CD4-positive, alpha-beta T cell treated with Interleukin-17A for 1 hour (primary cell): ENCODE results near the gene ADAMTS17.
"Not testable (repeated sequence)": the region's sequence is repeated elsewhere in the genome, so short reads cannot be mapped to it uniquely, and the experiment has no call there.

ENCODE experiments used
- DNase-seq: peaks from one replicate; pipeline ENCODE4 v3.0.0-alpha.2; 2020

ADAMTS17 gene

GRCh38 chr15:100339999-100340398 is 1.8 kb downstream of the ADAMTS17 start:
- no peak for DNase-seq

- not testable (repeated sequence) for DNase-seq
These were observed 2.3 kb downstream of the ADAMTS17 start for GRCh38 chr15:100339451-100339850.

- peak; percentile 78 for DNase-seq
These were observed 2.8 kb downstream of the ADAMTS17 start for GRCh38 chr15:100338971-100339444.

- no peak for DNase-seq
These were observed 3.5 kb downstream of the ADAMTS17 start for GRCh38 chr15:100338247-100338646.

DNA sequence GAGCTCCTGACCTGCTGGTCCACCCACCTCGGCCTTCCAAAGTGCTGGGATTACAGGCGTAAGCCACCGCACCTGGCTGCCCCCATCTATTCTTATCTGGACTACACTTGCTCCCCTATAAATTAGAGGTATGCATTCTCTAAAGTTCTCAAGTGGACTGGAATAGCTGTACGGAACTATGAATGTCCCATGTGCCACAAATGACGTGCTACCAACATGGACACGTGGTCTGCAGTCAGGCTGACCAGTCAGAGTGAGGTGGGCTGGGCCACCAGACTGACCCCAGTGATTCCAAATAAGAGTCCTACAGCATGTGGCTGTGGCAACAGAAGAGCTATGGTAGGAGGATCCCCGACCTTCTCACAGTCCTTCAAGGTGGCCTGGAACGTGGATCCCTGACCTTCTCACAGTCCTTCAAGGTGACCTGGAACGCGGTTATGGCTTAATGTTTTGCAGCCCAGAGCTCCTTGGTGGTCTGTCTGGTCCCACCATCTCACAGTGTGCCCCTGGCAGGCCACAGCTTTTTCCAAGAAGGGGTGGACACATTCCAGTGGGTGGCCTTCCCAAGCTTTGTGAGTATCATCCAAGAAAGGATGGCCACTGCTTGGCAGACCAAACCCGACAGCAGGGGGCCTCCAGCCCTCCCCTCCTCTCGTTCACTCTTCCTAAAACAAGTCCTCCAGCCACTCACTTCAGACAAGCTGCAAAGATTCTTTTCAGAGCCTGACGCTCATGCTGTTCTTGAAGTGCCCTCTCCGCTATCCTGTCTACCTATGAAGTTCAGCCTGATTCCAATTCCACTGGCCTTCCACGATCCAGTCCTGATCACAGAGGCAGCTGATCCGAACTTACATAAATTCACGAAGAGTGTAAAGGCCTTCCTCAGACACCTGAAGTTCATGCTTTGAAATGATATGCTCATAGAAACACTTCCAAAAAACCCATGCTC is 4.4 kb downstream of the ADAMTS17 start:
- no peak for DNase-seq

- DNase-seq, result no peak
These were observed 5.7 kb downstream of the ADAMTS17 start for GRCh38 chr15:100336061-100336460.

- DNase-seq, result no peak
These were observed 6.3 kb downstream of the ADAMTS17 start for GRCh38 chr15:100335335-100335999.

GRCh38 chr15:100334905-100335304 is 6.9 kb downstream of the ADAMTS17 start:
- DNase-seq, result no peak

GRCh38 chr15:100334456-100334855 is 7.3 kb downstream of the ADAMTS17 start:
- no peak for DNase-seq

DNA sequence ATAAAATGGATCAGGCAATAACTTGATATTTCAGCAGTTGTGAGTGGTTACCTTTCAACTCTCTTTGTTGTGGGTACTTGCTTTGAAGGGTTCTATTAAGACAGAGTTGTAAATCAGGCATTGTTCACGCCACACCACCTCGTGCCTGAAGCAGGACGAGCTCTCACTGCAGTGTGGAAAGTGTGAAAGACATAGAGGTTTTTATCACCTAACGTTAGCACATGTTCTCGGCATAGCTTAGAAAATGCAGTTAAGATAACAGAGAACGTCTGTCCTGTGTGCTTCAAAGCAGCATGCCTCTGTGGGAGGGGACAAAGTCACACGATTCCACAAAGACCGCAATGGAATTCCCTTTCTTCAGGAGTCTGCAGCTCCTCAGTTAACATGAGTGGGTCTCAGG is 7.8 kb downstream of the ADAMTS17 start:
- no peak for DNase-seq

- DNase-seq, result no peak
These were observed 8.5 kb downstream of the ADAMTS17 start for GRCh38 chr15:100333236-100333635.

DNA sequence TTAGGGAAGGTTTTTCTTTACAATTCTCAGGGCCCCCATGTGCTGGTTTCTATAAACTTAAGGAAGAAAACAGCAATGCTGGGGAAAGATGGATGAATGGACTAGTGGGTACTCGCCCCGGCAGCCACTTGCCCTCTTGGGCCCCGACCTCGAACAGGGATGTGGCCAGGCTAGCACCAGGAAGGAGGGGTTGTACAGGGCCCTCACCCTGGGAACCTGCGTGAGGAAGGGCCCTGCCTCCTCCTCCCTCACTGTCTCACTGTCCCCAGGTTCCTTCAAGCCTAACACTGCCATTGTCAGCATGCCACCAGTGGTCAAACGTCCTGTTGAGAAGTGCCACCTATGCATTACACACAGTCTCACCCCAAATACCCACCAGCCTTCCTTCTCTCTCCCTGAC is 9.1 kb downstream of the ADAMTS17 start:
- DNase-seq, result no peak

DNA sequence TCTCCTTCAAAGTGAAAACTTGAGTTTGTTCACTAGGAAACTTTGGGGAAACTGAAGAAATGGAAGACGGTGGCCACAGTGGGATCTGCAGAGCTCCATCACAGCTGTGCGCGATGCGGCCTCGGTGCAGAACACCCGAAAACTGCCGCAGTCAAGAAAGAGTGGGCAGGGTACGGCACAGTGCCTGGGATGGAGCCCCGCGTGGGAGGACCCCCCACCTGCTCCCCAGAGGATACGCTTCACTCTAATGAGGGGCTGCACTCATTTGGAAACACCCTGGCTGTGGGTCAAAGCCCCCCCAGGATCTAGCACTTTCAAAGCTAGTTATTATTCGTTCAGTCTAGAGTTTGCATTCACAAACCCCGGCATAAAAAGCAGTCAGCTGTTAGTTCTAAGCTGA is 9.5 kb downstream of the ADAMTS17 start:
- no peak for DNase-seq

DNA sequence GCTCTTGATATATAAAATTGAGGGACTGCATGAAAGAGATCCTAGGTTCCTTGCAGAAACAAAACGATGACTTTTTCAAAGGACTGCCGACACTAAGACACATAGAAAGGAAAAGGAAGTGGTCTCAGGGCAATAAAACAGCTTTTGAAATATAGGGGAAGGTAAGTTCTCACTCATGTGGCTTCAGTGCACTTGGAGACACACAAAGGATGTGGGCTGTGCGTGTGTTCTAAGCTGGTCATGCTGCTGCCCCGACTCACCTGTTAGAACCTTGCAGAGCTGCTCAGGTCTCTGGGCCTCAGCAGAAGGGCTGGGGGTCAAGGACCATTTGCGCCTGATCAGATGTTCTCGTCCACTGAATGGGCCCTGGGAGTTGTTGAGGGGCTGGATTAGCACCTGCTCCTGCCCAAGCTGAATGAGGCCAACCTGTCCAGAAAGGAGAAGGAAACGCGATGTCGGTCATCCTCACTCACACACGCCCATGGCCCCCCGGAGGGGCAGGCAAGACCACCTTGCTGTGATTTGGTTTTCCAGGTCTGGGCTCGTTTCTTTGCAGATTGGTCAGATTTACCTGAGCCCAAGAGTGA is 11.1 kb downstream of the ADAMTS17 start:
- peak; percentile 62 for DNase-seq

- DNase-seq, result no peak
These were observed 11.6 kb downstream of the ADAMTS17 start for GRCh38 chr15:100330221-100330620.

GRCh38 chr15:100328796-100329195 is 13.0 kb downstream of the ADAMTS17 start:
- DNase-seq, result no peak

- DNase-seq, result no peak
These were observed 22.9 kb downstream of the ADAMTS17 start for GRCh38 chr15:100318880-100319279.

DNA sequence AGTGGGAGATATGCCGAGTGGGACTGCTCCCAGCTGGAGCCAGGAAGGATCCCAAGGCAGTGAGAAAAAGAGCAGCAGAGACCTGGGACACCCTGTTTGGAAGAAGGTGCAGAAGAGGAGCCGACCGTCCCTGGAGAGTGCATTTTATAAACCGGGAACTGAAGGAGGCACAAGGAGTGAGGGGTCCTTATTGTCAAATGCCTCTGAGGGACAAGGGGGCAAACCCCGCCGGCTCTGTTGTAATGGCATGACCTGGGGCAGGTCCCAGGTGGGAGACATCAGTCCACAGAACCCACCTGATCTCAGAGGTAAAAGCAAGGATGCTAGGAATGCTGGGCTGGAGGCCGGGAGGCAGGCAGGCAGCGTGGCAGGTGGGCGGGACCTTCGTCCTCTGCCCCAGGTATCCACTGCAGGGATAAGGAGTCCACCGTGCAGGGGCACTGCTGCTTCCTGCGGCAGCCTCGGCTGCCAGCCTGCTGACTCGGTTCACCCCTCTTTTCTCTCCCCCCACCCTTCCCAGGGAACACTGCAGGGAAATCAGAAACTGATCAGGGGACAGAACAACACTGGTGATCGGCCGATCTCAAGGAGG is 26.9 kb downstream of the ADAMTS17 start:
- DNase-seq, result no peak

DNA sequence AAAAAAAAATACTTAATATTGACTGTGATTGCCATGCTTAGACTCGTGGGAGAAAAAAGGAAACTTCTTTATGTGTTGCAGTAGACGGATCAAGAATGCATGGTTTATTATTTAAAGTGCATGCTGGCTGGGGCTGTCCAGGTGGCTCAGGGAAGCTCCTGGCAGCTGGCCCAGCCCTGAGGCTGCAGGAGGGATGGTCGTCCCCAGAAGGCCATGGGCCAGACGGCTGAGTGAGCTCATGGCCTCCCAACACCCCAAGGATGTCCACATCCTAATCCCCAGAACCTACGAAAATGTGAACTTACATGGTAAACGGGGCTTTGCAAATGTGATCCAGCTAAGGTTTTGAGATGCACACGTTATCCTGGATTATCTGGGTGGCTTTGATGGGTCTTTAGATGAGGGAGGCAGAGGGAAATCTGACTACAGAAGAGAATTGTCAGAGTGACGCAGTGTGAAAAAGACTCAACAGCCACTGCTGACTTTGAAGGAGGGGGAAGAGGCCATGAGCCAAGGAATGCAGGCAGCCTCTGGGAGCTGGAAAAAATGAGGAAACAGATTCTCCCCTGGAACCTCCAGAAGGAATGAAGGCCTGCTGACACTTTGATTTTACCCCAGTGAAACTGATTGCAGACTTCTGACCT is 29.8 kb downstream of the ADAMTS17 start:
- DNase-seq, result no peak

DNA sequence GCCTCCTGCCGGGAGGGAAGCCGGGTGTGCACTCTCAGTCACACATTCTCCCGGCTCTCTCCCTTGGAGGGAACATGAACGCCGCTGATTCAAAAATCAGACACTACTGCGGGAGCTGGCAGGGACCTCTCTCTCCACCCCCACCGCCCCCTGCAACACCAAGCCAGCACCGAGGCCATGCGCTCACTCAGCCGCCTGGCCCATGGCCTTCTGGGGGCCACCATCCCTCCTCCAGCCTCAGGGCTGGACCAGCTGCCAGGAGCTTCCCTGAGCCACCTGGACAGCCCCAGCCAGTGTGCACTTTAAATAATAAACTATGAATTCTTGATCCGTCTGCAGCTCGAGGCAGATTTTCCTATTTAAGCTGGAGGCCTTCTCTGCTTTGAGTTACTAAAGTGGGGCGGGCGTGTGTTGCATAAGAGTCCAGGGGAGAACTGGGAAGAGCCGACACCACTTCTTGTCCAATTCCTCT is 30.6 kb downstream of the ADAMTS17 start:
- DNase-seq, result no peak

GRCh38 chr15:100310513-100311153 is 31.1 kb downstream of the ADAMTS17 start:
- no peak for DNase-seq

- DNase-seq, result no peak
These were observed 31.8 kb downstream of the ADAMTS17 start for GRCh38 chr15:100310041-100310405.
